Ramos (cell line): ENCODE results near the gene MTG1.
"Not testable (repeated sequence)": the region's sequence is repeated elsewhere in the genome, so short reads cannot be mapped to it uniquely, and the experiment has no call there.

Experiments used
- in situ Hi-C: fragments of 300-500 bp; cut with MboI; formaldehyde crosslinking; loops from one replicate; pipeline ENCODE4 v1.14.3; 2022; ENCODE audit warnings: low sequenced_read_pairs; ENCODE audit not compliant: unreplicated experiment

The MTG1 gene

GRCh38 chr10:133396035-133396624 is 2.2 kb downstream of the MTG1 start:
- in situ Hi-C loops, result no loop called here

DNA sequence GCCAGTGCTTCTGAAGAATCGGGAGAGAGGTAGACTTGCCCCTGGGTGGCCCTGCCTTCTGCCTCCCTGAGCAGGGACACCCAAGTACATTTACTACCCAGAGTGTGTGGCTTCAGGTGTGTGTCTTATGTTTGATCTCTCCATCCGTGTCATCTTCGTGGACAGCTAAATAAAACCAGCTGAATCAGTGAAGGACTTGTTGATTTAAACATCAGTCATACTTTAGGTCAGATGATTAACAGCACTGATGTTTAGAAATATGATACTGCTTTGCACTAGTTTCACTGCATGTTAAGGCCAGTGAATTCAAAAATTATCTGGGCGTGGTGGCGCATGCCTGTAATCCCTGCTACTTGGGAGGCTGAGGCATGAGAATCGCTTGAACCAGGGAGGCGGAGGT is 4.0 kb downstream of the MTG1 start:
- in situ Hi-C loops, result no loop called here

GRCh38 chr10:133399123-133399601 is 5.2 kb downstream of the MTG1 start:
- in situ Hi-C loops, result no loop called here

DNA sequence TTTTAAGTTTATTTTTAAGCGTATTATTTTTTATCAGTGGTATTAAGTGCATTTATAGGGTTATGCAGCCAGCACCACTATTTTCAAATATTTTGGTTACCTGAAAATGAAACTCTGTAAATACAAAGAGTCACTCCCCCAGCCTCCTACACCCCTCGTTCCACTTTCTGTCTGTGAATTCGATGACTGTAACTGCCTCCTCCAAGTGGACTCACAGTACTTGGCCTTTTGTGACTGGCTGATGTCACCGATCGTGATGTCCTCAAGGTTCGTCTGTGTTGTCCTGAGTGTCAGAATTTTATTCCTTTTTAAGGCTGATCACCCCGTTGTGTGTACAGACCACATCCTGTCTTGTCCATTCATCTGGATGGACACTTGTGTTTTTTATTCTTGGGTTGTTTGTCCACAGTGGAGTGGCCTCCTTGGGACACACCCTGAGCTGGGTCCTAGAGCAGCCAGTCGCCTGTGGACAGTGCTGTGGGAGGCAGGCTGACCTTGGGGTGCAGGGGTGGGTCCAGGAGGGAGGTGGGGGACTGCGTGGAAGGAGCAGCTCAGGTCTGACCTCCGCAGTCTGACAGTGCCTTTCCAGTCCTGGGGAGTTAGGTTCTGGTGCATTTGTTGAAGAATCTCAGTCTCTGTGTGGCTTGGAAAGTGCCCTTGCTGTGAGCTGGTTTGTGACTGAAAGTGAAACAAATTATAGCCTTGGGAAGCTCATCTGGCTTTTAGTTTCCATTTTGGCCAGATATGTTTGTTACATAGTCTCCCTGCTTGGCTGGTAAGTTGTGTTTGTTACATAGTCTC is 6.9 kb downstream of the MTG1 start:
- in situ Hi-C loops, result loop anchor here (5.0 kb wide), 1 partner anchor 74 kb away; no protein-coding TSS in a partner anchor

GRCh38 chr10:133401500-133401899 is 7.5 kb downstream of the MTG1 start:
- in situ Hi-C loops, result loop anchor here (5.0 kb wide), 1 partner anchor 74 kb away; no protein-coding TSS in a partner anchor

DNA sequence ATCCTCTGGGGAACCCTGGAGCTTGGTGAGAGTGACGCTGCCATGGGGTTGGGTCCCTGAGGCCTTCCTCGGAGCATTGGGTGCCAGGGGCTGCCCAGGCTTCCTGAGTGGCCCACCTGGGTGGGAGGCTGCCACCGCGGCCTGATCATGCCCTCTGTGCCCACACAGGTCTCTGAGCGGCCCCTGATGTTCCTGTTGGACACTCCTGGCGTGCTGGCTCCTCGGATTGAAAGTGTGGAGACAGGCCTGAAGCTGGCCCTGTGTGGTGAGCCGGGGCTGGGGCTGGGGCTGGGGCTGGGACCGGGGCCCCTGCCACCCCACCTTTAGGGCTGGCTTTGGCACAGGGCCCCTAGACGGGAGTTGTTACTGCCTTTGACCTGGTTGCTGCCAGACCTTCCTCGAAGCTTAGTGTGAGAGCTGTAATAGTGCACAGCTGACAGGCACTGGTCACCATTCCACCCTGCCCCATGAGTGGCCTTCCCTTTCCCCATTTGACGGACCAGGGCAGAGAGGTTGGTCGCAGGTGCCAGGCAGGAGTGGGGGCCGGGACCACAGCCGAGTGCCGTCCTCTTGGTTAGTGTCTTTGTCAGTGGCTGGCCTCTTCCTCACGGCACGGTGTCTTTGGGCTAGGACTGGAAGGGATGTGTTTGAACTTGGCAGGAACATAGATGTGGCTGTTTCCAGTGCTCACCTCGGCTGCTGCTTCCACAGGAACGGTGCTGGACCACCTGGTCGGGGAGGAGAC is 8.2 kb downstream of the MTG1 start:
- in situ Hi-C loops, result loop anchor here (5.0 kb wide), 1 partner anchor 75 kb away; no protein-coding TSS in a partner anchor

- in situ Hi-C loops, result loop anchor here (5.0 kb wide), 1 partner anchor 76 kb away; no protein-coding TSS in a partner anchor
These were observed 9.4 kb downstream of the MTG1 start for GRCh38 chr10:133403359-133403758.

GRCh38 chr10:133403784-133404183 is 9.8 kb downstream of the MTG1 start:
- in situ Hi-C loops, result loop anchor here (5.0 kb wide), 1 partner anchor 76 kb away; no protein-coding TSS in a partner anchor

GRCh38 chr10:133405272-133405671 is 11.3 kb downstream of the MTG1 start:
- in situ Hi-C loops, result no loop called here

DNA sequence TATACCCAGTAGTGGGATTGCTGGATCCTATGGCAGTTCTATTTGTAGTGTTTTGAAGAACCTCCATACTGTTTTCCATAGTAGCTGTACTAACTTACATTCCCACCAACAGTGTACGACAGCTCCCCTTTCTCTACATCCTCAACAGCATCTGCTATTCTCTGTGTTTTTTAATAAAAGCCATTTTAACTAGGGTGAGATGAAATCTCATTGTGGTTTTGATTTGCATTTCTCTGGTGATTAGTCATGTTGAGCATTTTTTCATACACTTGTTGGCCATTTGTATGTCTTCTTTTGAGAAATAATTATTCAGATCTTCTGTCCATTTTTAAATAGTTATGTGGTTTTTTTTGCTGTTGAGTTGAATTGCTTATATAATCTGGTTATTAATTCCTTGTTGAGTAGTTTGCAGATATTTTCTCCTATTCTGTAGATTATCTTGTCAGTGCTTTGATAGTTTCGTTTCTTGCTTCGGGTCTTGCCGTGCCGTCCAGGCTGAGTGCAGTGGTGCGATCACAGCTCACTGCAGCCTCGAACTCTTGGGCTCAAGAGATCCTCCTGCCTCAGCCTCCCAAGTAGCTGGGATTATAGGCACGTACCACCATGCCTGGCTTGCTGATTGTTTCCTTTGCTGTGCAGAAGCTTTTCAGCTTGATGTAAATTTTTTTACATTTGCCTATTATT is 12.0 kb downstream of the MTG1 start:
- in situ Hi-C loops, result no loop called here

- in situ Hi-C loops, result no loop called here
These were observed 17.8 kb downstream of the MTG1 start for GRCh38 chr10:133411523-133412380.

DNA sequence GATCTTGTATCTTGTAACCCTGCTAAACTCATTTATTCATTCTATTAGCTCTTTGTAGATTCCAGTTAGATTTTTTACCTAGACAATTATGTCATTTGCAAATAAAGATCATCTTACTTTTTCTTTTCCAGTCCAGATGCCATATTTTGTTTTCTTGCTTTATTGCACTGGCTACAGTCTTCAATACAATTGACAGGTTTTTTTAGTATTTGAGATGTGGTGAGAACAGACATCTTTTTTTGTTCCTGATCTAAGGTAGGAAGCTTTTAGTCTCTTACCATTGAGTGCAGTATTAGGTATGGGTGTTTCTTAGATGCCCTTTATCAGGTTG is 18.4 kb downstream of the MTG1 start:
- in situ Hi-C loops, result no loop called here

DNA sequence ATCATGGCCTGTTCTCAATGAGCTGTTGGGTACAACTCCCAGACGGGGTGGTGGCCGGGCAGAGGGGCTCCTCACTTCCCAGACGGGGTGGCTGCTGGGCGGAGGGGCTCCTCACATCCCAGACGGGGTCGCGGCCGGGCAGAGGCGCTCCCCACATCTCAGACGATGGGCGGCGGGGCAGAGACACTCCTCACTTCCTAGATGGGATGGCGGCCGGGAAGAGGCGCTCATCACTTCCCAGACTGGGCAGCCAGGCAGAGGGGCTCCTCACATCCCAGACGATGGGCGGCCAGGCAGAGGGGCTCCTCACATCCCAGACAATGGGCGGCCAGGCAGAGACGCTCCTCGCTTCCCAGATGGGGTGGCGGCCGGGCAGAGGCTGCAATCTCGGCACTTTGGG is 20.4 kb downstream of the MTG1 start:
- in situ Hi-C loops, result not testable (repeated sequence)

DNA sequence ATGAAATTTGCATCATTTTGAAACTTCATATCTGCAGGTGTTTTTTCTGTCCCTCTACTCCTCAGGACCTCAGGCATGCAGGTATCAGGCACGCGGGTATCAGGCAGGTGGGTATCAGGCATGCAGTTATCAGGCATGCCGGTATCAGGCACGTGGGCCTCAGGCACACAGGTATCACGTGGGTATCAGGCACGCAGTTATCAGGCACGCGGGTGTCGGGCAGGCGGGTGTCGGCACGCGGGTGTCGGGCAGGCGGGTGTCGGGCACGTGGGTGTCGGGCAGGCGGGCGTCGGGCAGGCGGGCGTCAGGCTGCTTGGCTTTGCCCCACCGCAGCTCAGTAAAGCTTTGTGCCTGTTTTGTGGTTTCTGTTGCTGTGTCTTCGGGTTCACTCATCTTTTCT is 21.8 kb downstream of the MTG1 start:
- in situ Hi-C loops, result no loop called here

GRCh38 chr10:133418289-133418993 is 24.5 kb downstream of the MTG1 start:
- in situ Hi-C loops, result no loop called here

- in situ Hi-C loops, result no loop called here
These were observed 25.4 kb downstream of the MTG1 start for GRCh38 chr10:133419211-133419950.

DNA sequence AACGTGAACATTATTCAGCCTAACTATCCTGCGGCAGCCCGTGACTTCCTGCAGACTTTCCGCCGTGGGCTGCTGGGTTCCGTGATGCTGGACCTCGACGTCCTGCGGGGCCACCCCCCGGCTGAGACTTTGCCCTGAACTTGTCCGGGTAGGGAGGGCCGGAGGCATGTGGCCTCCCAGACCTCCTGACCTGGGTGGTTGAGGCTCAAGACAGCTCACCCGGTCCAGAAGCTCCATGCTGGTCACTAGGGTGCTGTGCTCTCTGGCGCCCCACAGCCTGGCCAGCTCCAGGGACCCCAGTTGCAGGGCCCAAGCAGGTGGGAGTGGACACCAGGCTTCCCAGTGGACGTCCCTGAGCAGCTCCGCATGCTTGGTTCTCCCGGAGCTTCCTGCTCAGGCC is 26.1 kb downstream of the MTG1 start:
- in situ Hi-C loops, result no loop called here

DNA sequence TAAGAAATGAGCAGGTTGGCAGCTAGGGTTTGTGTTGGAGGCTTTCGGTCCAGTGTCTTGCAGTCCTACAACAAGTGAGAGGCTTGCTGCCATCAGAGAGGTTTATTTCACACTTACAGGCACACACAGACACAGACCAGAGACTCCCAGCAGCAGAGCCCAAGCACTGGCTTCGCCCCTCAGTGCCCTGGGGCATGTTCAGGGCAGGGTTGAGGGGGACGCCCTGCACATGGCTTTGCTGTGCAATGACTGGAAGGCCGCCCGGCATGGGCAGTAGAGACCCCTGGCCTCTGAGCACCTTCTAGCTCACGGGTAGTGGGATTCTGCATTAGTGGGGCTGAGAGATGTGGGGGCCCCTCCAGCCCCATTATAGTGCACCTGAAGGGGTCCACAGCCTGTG is 26.6 kb downstream of the MTG1 start:
- in situ Hi-C loops, result no loop called here
